ENCODE measurements around the gene TRAF5. TPM values are rescaled to one million over a fixed set of nuclear protein-coding genes. Genes with fewer than 3 reads are reported as not detected.
"Not testable (repeated sequence)": the region's sequence is repeated elsewhere in the genome, so short reads cannot be mapped to it uniquely, and the experiment has no call there.

The TRAF5 gene
- total RNA-seq, result 10.0 and 16.7 TPM in 2 replicates

- peak; percentile 14 to 48 for DNase-seq (ENCODE audit: low read depth in 2 of 2)
Measured at GRCh38 chr1:211326528-211327345, at the start of gene TRAF5. TSS of gene TRAF5 (plus strand) at chr1:211326833. CDS start at chr1:211353240, 26,407 bp downstream.

GRCh38 chr1:211279340-211279739 is 47.3 kb upstream of the TRAF5 start:
- no peak for DNase-seq (ENCODE audit: low read depth in 2 of 2)

GRCh38 chr1:211280910-211281309 is 45.7 kb upstream of the TRAF5 start:
- DNase-seq (ENCODE audit: low read depth in 2 of 2), result no peak

- DNase-seq (ENCODE audit: low read depth in 2 of 2), result no peak
Measured at GRCh38 chr1:211281320-211282022, 45.2 kb upstream of the TRAF5 start.

- no peak for DNase-seq (ENCODE audit: low read depth in 2 of 2)
Measured at GRCh38 chr1:211282023-211282373, 44.6 kb upstream of the TRAF5 start.

- peak in 1 of 2 donors; percentile 1 for DNase-seq (ENCODE audit: low read depth in 2 of 2)
Measured at GRCh38 chr1:211285196-211285595, 41.4 kb upstream of the TRAF5 start.

- no peak for DNase-seq (ENCODE audit: low read depth in 2 of 2)
Measured at GRCh38 chr1:211287218-211287617, 39.4 kb upstream of the TRAF5 start.

- no peak for DNase-seq (ENCODE audit: low read depth in 2 of 2)
Measured at GRCh38 chr1:211292411-211292810, 34.2 kb upstream of the TRAF5 start.

- no peak for DNase-seq (ENCODE audit: low read depth in 2 of 2)
Measured at GRCh38 chr1:211296396-211296795, 30.2 kb upstream of the TRAF5 start.

- no peak for DNase-seq (ENCODE audit: low read depth in 2 of 2)
Measured at GRCh38 chr1:211305044-211305443, 21.6 kb upstream of the TRAF5 start.

- DNase-seq (ENCODE audit: low read depth in 2 of 2), result no peak
Measured at GRCh38 chr1:211309617-211310016, 17.0 kb upstream of the TRAF5 start.

GRCh38 chr1:211313392-211313791 is 13.2 kb upstream of the TRAF5 start:
- DNase-seq (ENCODE audit: low read depth in 2 of 2), result no peak

GRCh38 chr1:211318576-211319280 is 7.9 kb upstream of the TRAF5 start:
- DNase-seq (ENCODE audit: low read depth in 2 of 2), result no peak

- no peak for DNase-seq (ENCODE audit: low read depth in 2 of 2)
Measured at GRCh38 chr1:211319892-211320291, 6.7 kb upstream of the TRAF5 start.

GRCh38 chr1:211320980-211321379 is 5.7 kb upstream of the TRAF5 start:
- DNase-seq (ENCODE audit: low read depth in 2 of 2), result no peak

GRCh38 chr1:211321646-211322045 is 5.0 kb upstream of the TRAF5 start:
- not testable (repeated sequence) for DNase-seq (ENCODE audit: low read depth in 2 of 2)

- peak; percentile 38 to 67 for DNase-seq (ENCODE audit: low read depth in 2 of 2)
Measured at GRCh38 chr1:211323156-211324063, 3.2 kb upstream of the TRAF5 start.

GRCh38 chr1:211324992-211325775 is 1.4 kb upstream of the TRAF5 start:
- DNase-seq (ENCODE audit: low read depth in 2 of 2), result no peak

GRCh38 chr1:211326140-211326527 is 499 bp upstream of the TRAF5 start:
- DNase-seq (ENCODE audit: low read depth in 2 of 2), result no peak

GRCh38 chr1:211327346-211327921 is 801 bp downstream of the TRAF5 start:
- peak in 1 of 2 donors; percentile 33 for DNase-seq (ENCODE audit: low read depth in 2 of 2)

Data from dermis microvascular lymphatic vessel endothelial cell (primary cell).